Measurements from ENCODE around the gene ACAA2. TPM values are rescaled to one million over a fixed set of nuclear protein-coding genes. Genes with fewer than 3 reads are reported as not detected.
A peak's percentile ranks its signal among the peaks of the same experiment; 100 is the strongest.

The ACAA2 gene
- total RNA-seq, 1 experiment from 2014 or later: 33.7 TPM

DNA sequence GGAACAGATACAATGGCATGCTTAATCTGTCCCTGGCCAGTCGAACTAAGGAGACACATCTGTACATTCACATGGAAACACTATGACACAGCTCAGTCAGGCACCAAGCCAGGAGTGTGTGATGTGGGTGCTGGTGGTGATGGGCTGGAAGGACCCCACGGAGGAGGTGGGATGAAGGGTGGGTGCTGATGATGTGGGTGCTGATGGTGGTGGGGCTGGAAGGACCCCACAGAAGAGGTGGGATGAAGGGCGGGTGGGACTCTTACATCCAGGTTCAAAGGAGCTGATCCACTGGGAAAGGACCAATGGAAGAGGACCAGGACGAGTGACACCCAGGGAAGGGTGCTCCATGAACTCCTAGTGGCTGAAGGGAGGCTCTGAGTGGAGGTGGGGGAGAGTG lies 34.8 kb upstream of the ACAA2 start:
- H3K4me3 ChIP-seq: no peak overlapping the region
- CTCF ChIA-PET: no interaction called here

DNA sequence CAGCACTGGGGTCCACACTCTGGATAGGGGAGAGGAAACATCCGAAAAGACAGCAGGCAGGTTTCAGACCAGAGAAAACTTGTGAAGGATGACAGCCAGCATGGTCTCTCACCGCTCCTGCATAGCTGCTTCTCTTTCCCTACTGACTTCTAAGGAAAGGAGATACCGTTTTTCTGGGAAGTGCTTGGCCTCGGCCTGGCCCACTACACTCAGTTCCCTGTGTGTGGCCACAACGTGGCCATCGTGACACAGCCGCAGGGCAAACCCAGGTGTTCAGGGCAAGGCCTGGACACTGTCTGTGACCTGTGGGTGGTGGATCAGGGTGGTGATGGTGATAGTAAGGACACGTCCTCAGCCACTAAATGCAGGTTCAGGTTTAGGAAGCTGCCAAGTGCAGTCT lies 34.2 kb upstream of the ACAA2 start:
- Histone ChIP-seq H3K79me2 (ENCODE audit: low read depth) (no peaks in the 10 kb centered on the region), H3K9me3 (ENCODE audit: insufficient read depth, low read depth) (no peaks in the 10 kb centered on the region), H3K36me3 (ENCODE audit: low read depth) (no peaks in the 10 kb centered on the region), H3K4me1 (replicated peaks; ENCODE audit: insufficient read depth) (peaks cover 27% of the 10 kb centered on the region), H3K27ac (no peak overlapping the region), H3K27me3 (ENCODE audit: insufficient read depth, low read depth) (no peaks in the 10 kb centered on the region), H3K4me2 (no peak overlapping the region), H3K9me2 (ENCODE audit: insufficient read depth) (no peaks in the 10 kb centered on the region), H3F3A (ENCODE audit: insufficient read depth, low read depth) (peaks cover 26% of the 10 kb centered on the region), H2AFZ (no peak overlapping the region), H3K4me3 (no peak overlapping the region), H4K20me1 (ENCODE audit: insufficient read depth) (no peaks in the 10 kb centered on the region)
- intact Hi-C loops (cut with micrococcal nuclease; ENCODE audit: unreplicated experiment): loop anchor here (5.0 kb wide), 1 partner anchor 35 kb away; the partner anchor contains the start of gene ACAA2
- ChIA-PET CTCF (no interaction called here), POLR2A (ENCODE audit: unreplicated experiment) (no interaction called here)
- no peak for DNase-seq
- no peak for TF ChIP-seq EZH2 (IDR thresholded peaks at IDR 0.05; ENCODE audit: low read depth)
- TF ChIP-seq, protein P1, sequence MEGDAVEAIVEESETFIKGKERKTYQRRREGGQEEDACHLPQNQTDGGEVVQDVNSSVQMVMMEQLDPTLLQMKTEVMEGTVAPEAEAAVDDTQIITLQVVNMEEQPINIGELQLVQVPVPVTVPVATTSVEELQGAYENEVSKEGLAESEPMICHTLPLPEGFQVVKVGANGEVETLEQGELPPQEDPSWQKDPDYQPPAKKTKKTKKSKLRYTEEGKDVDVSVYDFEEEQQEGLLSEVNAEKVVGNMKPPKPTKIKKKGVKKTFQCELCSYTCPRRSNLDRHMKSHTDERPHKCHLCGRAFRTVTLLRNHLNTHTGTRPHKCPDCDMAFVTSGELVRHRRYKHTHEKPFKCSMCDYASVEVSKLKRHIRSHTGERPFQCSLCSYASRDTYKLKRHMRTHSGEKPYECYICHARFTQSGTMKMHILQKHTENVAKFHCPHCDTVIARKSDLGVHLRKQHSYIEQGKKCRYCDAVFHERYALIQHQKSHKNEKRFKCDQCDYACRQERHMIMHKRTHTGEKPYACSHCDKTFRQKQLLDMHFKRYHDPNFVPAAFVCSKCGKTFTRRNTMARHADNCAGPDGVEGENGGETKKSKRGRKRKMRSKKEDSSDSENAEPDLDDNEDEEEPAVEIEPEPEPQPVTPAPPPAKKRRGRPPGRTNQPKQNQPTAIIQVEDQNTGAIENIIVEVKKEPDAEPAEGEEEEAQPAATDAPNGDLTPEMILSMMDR (conservative IDR thresholded peaks at IDR 0.05): no peak
- BruUV-seq (replicated peaks): no TSS peak

More for the DNA sequence above, 34.8 kb upstream of the ACAA2 start:
- no TSS peak for BruUV-seq (replicated peaks)
- no peaks in the 10 kb centered on the region for H3K79me2 ChIP-seq (ENCODE audit: low read depth)
- no peaks in the 10 kb centered on the region for H4K20me1 ChIP-seq (ENCODE audit: insufficient read depth)
- peak overlapping the region; percentile 79 for H3K4me2 ChIP-seq
- no peak overlapping the region for H2AFZ ChIP-seq
- no peaks in the 10 kb centered on the region for H3K27me3 ChIP-seq (ENCODE audit: insufficient read depth, low read depth)
- intact Hi-C loops (cut with micrococcal nuclease; ENCODE audit: unreplicated experiment): loop anchor here (2.0 to 5.0 kb wide), 2 partner anchors 36 to 285 kb away; partner anchors contain the start of genes ACAA2 and LIPG
- peaks cover 27% of the 10 kb centered on the region for H3K4me1 ChIP-seq (replicated peaks; ENCODE audit: insufficient read depth)
- DNase-seq: no peak
- no peaks in the 10 kb centered on the region for H3K9me2 ChIP-seq (ENCODE audit: insufficient read depth)
- H3K9me3 ChIP-seq (ENCODE audit: insufficient read depth, low read depth): no peaks in the 10 kb centered on the region
- H3K27ac ChIP-seq: peak overlapping the region; percentile 90
- H3K36me3 ChIP-seq (ENCODE audit: low read depth): no peaks in the 10 kb centered on the region
- POLR2A ChIA-PET (ENCODE audit: unreplicated experiment): no interaction called here
- TF ChIP-seq EZH2 (IDR thresholded peaks at IDR 0.05; ENCODE audit: low read depth): no peak
- TF ChIP-seq, protein P1 (conservative IDR thresholded peaks at IDR 0.05): no peak
- peaks cover 26% of the 10 kb centered on the region for H3F3A ChIP-seq (ENCODE audit: insufficient read depth, low read depth)

DNA sequence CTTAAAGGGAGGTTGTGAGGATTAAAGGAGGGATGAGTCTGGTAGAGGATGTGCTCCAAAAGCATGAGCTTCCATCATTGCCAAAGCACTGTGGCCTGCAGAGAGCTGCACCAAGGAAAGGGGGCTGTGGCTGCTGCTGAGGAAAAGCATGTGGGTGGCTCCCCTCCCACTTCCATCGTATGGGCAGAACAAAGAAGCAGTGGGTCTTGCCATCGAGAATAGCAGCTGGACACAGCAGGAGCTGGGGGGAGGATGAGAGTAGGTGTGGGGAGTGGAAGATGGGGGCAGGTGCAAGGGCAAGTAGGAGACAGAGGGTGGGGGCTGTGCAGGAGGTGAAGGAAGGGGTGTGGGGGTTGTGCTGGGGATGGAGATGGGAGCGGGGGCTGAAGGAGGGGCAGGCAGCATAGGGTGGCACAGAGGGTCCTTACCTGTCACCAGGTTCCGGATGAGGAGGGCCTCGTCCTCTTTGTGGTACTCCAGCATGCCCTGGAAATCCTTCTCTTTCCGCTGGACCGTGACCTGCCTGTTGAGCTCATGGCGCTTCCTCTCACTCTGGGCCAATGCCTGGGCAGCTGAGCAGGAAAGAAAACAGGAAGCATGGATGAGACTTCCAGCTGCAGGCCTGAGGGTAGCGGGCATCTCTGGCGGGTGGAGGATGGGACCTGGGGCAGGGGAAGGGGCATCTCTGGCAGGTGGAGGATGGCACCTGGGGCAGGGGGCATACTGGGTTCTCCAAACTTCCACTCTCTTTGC lies 33.6 kb upstream of the ACAA2 start:
- CTCF ChIA-PET: no interaction called here
- no TSS peak for BruUV-seq (replicated peaks)

More for the DNA sequence above, 33.6 kb upstream of the ACAA2 start:
- no peaks in the 10 kb centered on the region for H3K79me2 ChIP-seq (ENCODE audit: low read depth)
- H3K4me2 ChIP-seq: no peak overlapping the region
- H2AFZ ChIP-seq: no peak overlapping the region
- H3K27me3 ChIP-seq (ENCODE audit: insufficient read depth, low read depth): no peaks in the 10 kb centered on the region
- TF ChIP-seq, protein P1 (conservative IDR thresholded peaks at IDR 0.05): no peak
- TF ChIP-seq EZH2 (IDR thresholded peaks at IDR 0.05; ENCODE audit: low read depth): no peak
- DNase-seq: no peak
- no peaks in the 10 kb centered on the region for H3K36me3 ChIP-seq (ENCODE audit: low read depth)
- H3K9me2 ChIP-seq (ENCODE audit: insufficient read depth): no peaks in the 10 kb centered on the region
- POLR2A ChIA-PET (ENCODE audit: unreplicated experiment): no interaction called here
- peaks cover 26% of the 10 kb centered on the region for H3F3A ChIP-seq (ENCODE audit: insufficient read depth, low read depth)
- intact Hi-C loops (cut with micrococcal nuclease; ENCODE audit: unreplicated experiment): loop anchor here (5.0 kb wide), 1 partner anchor 35 kb away; the partner anchor contains the start of gene ACAA2
- no peaks in the 10 kb centered on the region for H4K20me1 ChIP-seq (ENCODE audit: insufficient read depth)
- no peaks in the 10 kb centered on the region for H3K9me3 ChIP-seq (ENCODE audit: insufficient read depth, low read depth)
- H3K4me1 ChIP-seq (replicated peaks; ENCODE audit: insufficient read depth): peaks cover 27% of the 10 kb centered on the region
- H3K4me3 ChIP-seq: no peak overlapping the region
- H3K27ac ChIP-seq: no peak overlapping the region

Measured in PC-9 (cell line).